ENCODE results near the gene PMM1.

The PMM1 gene

DNA sequence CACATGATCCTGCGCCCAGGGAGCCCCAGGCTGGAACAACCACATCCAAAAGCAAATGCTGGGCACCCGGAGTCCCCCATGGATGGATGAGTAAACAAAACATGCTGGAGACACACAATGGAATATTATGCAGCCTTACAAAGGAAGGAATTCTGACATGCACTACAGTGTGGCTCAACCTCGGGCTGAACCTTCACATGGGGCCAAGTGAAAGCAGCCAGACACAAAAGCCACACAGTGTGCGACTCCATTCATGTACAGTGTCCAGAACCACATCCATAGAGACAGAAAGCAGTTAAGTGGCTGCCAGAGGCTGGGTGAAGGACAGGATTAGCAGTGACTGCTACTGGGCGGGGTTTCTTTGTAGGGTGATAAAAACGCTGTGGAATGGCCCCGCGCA lies 55.4 kb downstream of the PMM1 start:
- no peak for DNase-seq

DNA sequence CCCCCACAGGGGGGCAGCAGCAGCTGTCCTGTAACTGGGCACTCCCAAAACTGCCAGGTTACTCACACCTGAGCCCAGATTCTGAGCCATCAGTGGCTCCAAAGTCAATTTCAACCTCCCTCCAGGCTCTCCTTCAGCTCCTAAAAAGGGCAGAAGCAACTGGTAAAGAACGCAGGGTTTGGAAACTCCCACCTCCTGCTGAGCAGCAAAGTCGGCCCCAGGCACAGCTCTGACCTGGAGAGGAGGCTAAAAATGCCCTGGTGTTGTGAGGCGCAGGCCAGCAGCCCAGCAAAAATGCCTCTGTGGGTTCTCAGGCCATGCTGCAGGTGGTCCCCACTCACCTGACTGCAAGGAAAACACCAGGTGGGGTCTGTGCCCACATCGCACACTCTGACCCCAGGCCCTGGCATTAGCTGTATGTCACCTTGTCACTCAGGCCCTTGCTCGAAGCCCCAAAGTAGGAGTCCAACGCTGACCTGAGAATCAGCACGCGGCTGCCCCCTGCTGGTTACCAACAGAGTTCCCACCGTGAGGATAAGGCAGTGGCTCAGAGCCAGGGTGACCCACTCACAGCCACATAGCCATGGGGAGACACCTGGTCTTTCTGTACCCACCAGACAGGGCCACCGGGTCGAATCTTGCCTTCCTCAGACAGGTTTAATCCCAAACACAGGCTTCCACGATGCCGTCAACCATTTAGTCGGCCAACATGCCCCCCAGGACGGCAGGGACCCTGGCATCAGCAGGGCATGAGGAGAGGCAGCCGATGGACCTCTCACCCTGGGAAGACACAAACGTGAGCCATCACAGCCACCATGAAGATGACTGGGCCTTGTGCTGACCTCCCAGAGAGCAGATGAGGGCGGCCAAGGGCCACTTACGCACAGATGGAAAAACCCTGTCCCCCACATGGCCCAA lies 56.5 kb downstream of the PMM1 start:
- peak; percentile 71 for DNase-seq

- DNase-seq, result no peak
These were observed 57.7 kb downstream of the PMM1 start for GRCh38 chr22:41531715-41532477.

DNA sequence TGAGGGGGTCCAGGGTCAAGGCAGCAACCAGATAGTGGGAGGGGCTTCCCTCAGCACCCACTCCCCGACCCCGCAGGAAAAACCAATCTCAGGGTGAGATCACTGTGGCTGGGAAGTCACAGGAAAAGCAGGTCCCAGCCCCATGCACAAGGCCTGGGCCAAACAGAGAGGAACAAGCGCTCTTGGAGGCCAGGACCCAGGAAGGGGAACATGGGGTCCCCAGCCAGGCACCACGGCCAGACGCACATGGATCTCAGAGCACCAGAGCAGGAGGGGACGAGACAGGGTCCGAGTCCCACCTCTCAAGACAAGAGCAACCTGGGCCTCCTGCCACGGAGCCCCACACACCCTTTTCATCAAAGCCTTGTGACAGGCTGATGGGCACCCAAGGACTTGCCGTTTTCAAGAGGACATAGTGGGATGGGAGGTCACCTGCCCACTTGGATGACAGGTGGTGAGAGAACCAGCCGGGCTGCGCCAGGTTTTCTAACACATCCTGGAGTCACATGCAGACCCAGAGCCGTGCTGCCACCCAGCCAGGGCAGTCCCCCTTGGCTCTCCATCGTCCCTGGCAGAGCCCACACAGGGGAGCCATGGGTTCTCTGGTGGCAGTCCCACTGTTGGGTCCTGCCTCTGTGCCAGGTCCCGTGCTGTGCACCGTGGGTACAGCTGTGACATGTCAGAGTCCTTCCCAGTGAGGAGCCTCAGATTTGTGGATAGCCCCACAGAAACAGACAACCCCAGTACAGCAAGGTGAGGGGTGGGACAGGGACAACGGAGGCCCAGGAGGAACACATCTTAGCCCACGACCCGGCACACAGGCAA lies 58.5 kb downstream of the PMM1 start:
- no peak for DNase-seq

- DNase-seq, result no peak
These were observed 60.6 kb downstream of the PMM1 start for GRCh38 chr22:41528938-41529561.

DNA sequence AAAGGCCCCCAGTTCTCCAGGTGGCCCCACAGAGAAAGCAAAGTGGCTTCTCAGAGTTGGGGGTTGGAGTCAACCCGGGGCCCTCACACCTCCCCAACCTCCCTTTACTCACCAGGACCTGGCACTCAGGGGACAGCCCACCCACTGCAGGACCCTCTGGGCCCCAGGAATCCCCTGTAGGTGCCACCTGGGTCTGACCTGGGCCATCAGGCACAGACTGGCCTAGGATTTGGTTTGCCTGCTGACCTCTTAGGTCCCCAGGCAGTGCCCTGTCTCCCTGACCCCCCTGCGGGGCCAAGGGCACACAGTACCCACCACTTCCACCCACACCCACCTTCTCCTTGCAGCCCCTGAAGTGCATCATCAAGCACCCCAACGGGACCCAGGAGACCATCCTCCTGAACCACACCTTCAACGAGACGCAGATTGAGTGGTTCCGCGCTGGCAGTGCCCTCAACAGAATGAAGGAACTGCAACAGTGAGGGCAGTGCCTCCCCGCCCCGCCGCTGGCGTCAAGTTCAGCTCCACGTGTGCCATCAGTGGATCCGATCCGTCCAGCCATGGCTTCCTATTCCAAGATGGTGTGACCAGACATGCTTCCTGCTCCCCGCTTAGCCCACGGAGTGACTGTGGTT lies 61.4 kb downstream of the PMM1 start:
- no peak for DNase-seq
